ENCODE measurements around the gene PIP5K1C. TPM values are rescaled to one million over a fixed set of nuclear protein-coding genes. Genes with fewer than 3 reads are reported as not detected.

Gene PIP5K1C
- total RNA-seq, 1 donor from 2014 or later, result 43.6 TPM

GRCh38 chr19:3743486-3743885 is 43.2 kb upstream of the PIP5K1C start:
- H3K4me1 ChIP-seq, result no peaks in the 10 kb centered on the region
- H3K27me3 ChIP-seq (ENCODE audit: low read depth), result no peaks in the 10 kb centered on the region
- H3K4me3 ChIP-seq, result no peak overlapping the region
- intact Hi-C loops (cut with DNase I), result no loop called here
- H3K36me3 ChIP-seq, result peaks cover 16% of the 10 kb centered on the region
- TF ChIP-seq CTCF (IDR thresholded peaks at IDR 0.05), result no peak
- no peak for DNase-seq
- H3K9me3 ChIP-seq, result no peaks in the 10 kb centered on the region
- no peak for ATAC-seq
- no peak overlapping the region for H3K27ac ChIP-seq

GRCh38 chr19:3740431-3740830 is 40.2 kb upstream of the PIP5K1C start:
- TF ChIP-seq CTCF (IDR thresholded peaks at IDR 0.05), result no peak
- Histone ChIP-seq H3K36me3 (peaks cover 12% of the 10 kb centered on the region), H3K4me1 (no peaks in the 10 kb centered on the region), H3K9me3 (no peaks in the 10 kb centered on the region), H3K4me3 (no peak overlapping the region), H3K27me3 (ENCODE audit: low read depth) (no peaks in the 10 kb centered on the region), H3K27ac (no peak overlapping the region)
- ATAC-seq (peak in 1 of 2 donors; percentile 37), DNase-seq (no peak)
- intact Hi-C loops (cut with DNase I), result no loop called here

- TF ChIP-seq CTCF (IDR thresholded peaks at IDR 0.05), result no peak
- intact Hi-C loops (cut with DNase I), result no loop called here
- Histone ChIP-seq H3K27ac (no peak overlapping the region), H3K4me1 (no peaks in the 10 kb centered on the region), H3K27me3 (ENCODE audit: low read depth) (no peaks in the 10 kb centered on the region), H3K4me3 (no peak overlapping the region), H3K9me3 (no peaks in the 10 kb centered on the region), H3K36me3 (peaks cover 23% of the 10 kb centered on the region)
- DNase-seq, result no peak
- no peak for ATAC-seq
These were observed 38.4 kb upstream of the PIP5K1C start for GRCh38 chr19:3738477-3739220.

GRCh38 chr19:3737487-3738205 is 37.4 kb upstream of the PIP5K1C start:
- TF ChIP-seq CTCF (IDR thresholded peaks at IDR 0.05), result no peak
- H3K36me3 ChIP-seq, result peaks cover 23% of the 10 kb centered on the region
- H3K27me3 ChIP-seq (ENCODE audit: low read depth), result no peaks in the 10 kb centered on the region
- no peak overlapping the region for H3K27ac ChIP-seq
- no peak overlapping the region for H3K4me3 ChIP-seq
- H3K4me1 ChIP-seq, result no peaks in the 10 kb centered on the region
- intact Hi-C loops (cut with DNase I), result no loop called here
- DNase-seq (no peak), ATAC-seq (no peak)
- no peaks in the 10 kb centered on the region for H3K9me3 ChIP-seq

- DNase-seq, result no peak
- no peak for ATAC-seq
These were observed 35.9 kb upstream of the PIP5K1C start for GRCh38 chr19:3736106-3736724.

More at GRCh38 chr19:3736106-3736724, 35.9 kb upstream of the PIP5K1C start:
- Histone ChIP-seq H3K36me3 (peaks cover 23% of the 10 kb centered on the region), H3K27ac (no peak overlapping the region), H3K9me3 (no peaks in the 10 kb centered on the region), H3K27me3 (ENCODE audit: low read depth) (no peaks in the 10 kb centered on the region), H3K4me3 (no peak overlapping the region), H3K4me1 (no peaks in the 10 kb centered on the region)
- intact Hi-C loops (cut with DNase I), result no loop called here
- no peak for TF ChIP-seq CTCF (IDR thresholded peaks at IDR 0.05)
